Activated CD8-positive, alpha-beta T cell treated with anti-CD3 and anti-CD28 coated beads, Interleukin-2, amount 10 ng/mL, durations not matched to agents 7 days and 5 days (primary cell): ENCODE data around the gene ZC3HAV1L. TPM values are rescaled to one million over a fixed set of nuclear protein-coding genes. Genes with fewer than 3 reads are reported as not detected.

Experiments
- ATAC-seq: fragments of 150-1000 bp; cut with Tn5 transposase; one replicate; pipeline ENCODE4 v1.10.0; 2021; ENCODE audit warnings: moderate library complexity
- CTCF ChIA-PET: fragments of 350-600 bp; sonication (Branson Sonifier 250); formaldehyde crosslinking; loops from one replicate; lab custom pipeline; 2021; ENCODE audit warnings: antibody characterized with exemption; lab: Charles Lee
- POLR2A ChIA-PET: fragments of 350-600 bp; sonication (Branson Sonifier 250); formaldehyde crosslinking; loops from one replicate; lab custom pipeline; 2021; ENCODE audit warnings: antibody characterized with exemption; lab: Charles Lee
- DNase-seq: peaks from one replicate; pipeline ENCODE4 v3.0.0-alpha.2; 2020
- H3K27ac Mint-ChIP-seq: one replicate; pipeline ENCODE4 v1.8.0; 2021; ENCODE audit warnings: mild to moderate bottlenecking, mixed read lengths
- H3K27me3 Mint-ChIP-seq: one replicate; pipeline ENCODE4 v1.8.0; 2021; ENCODE audit warnings: low read depth, mixed read lengths
- H3K36me3 Mint-ChIP-seq: one replicate; pipeline ENCODE4 v1.8.0; 2021; ENCODE audit warnings: low read depth, mixed read lengths
- H3K4me1 Mint-ChIP-seq: one replicate; pipeline ENCODE4 v1.8.0; 2021; ENCODE audit warnings: low read depth, mixed read lengths
- H3K4me3 Mint-ChIP-seq: one replicate; pipeline ENCODE4 v1.8.0; 2021; ENCODE audit warnings: mild to moderate bottlenecking, mixed read lengths
- H3K9me3 Mint-ChIP-seq: one replicate; pipeline ENCODE4 v1.8.0; 2022; ENCODE audit warnings: mixed read lengths; ENCODE audit not compliant: insufficient read depth
- total RNA-seq, 2 experiments: library from RNA; stranded (reverse); gene quantifications; one replicate each; pipeline ENCODE4 v1.2.3, GENCODE V29; 2021

Gene ZC3HAV1L
- total RNA-seq, 2 experiments from 2014 or later: 17.3 to 20.2 TPM

DNA sequence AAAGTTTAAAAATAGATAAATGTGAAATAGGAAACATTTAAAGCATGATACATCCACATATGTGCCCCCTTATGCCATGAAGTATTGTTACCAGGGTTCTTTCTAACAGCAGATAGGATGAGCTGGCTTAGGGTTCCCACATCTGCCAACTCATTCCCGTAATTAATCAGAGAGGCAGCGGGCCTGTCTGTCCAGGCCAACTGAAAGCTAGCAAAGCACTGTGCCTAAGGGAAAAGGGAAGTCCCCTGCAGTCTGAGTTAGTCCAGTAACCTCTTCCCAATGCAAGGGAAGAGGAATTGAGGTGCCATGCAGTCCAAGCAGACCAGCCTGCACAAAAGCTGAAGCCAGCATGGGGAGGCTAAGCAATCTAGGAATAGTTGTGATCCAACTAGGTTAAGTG lies 18.3 kb upstream of the ZC3HAV1L start:
- ChIA-PET POLR2A (interaction anchor here (0.8 kb wide), 1 partner anchor 9 kb away, joined by 3 read pairs; no protein-coding TSS in a partner anchor), CTCF (interaction anchor here (2.5 to 2.9 kb wide), 2 partner anchors 21 to 168 kb away, joined by 12 to 19 read pairs; no protein-coding TSS in a partner anchor)
- Mint-ChIP-seq H3K27me3 (no peaks in the 10 kb centered on the region), H3K9me3 (no peaks in the 10 kb centered on the region), H3K27ac (no peak overlapping the region), H3K36me3 (peaks cover 84% of the 10 kb centered on the region), H3K4me3 (no peak overlapping the region), H3K4me1 (peaks cover 35% of the 10 kb centered on the region)
- DNase-seq (no peak), ATAC-seq (no peak)

DNA sequence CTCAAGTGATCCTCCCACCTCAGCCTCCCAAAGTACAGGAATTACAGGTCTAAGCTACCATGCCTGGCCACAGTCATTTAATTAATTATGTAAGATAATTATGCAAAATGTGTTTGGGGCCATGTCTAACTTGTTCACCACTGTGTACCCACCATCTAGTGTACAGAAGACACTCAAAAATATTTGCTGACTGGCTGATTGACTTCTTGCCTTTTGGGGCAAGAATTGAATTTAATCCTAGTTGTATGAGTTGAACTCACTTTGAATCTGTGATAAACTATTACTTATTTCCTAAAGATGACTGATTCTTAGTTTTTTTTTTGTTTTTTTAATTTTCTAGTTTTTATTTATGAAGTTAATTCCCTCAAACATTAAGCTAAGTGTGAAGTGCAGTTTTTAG lies 15.8 kb upstream of the ZC3HAV1L start:
- H3K4me1 Mint-ChIP-seq: peaks cover 47% of the 10 kb centered on the region
- H3K27me3 Mint-ChIP-seq: no peaks in the 10 kb centered on the region
- H3K9me3 Mint-ChIP-seq: no peaks in the 10 kb centered on the region
- DNase-seq (no peak), ATAC-seq (no peak)
- H3K4me3 Mint-ChIP-seq: no peak overlapping the region
- ChIA-PET CTCF (interaction anchor here (0.8 to 2.9 kb wide), 3 partner anchors 23 to 165 kb away, joined by 4 to 12 read pairs (median 7); no protein-coding TSS in a partner anchor), POLR2A (interaction anchor here (0.6 to 1.8 kb wide), 4 partner anchors 10 to 23 kb away, joined by 3 to 7 read pairs (median 4); no protein-coding TSS in a partner anchor)
- H3K27ac Mint-ChIP-seq: no peak overlapping the region
- peaks cover 90% of the 10 kb centered on the region for H3K36me3 Mint-ChIP-seq

DNA sequence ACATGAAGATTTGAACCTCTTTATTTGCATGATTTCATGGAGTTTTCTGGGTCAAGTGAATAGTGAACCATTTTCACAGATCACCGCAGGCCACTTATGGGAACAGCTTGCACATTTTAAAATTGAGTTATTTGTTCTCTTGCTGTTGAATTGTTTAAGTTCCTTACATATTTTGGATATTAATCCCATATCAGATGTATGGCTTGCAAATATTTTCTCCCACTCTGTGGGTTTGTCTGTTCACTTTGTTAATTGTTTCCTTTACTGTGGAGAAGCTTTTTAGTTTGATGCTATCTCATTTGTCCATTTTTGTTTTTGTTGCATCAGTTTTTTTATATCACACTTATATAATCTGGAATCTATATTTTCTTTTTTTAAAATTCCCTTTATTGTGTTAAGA lies 14.1 kb upstream of the ZC3HAV1L start:
- Mint-ChIP-seq H3K27ac (peak overlapping the region; percentile 35), H3K27me3 (no peaks in the 10 kb centered on the region), H3K36me3 (peaks cover 91% of the 10 kb centered on the region), H3K4me3 (no peak overlapping the region), H3K4me1 (peaks cover 57% of the 10 kb centered on the region), H3K9me3 (no peaks in the 10 kb centered on the region)
- CTCF ChIA-PET: interaction anchor here (0.6 to 2.5 kb wide), 5 partner anchors 9 to 163 kb away, joined by 3 to 9 read pairs (median 4); no protein-coding TSS in a partner anchor
- POLR2A ChIA-PET: interaction anchor here (1.0 to 1.8 kb wide), 3 partner anchors 19 to 25 kb away, joined by 4 to 7 read pairs (median 4); no protein-coding TSS in a partner anchor
- ATAC-seq: no peak
- DNase-seq: no peak

DNA sequence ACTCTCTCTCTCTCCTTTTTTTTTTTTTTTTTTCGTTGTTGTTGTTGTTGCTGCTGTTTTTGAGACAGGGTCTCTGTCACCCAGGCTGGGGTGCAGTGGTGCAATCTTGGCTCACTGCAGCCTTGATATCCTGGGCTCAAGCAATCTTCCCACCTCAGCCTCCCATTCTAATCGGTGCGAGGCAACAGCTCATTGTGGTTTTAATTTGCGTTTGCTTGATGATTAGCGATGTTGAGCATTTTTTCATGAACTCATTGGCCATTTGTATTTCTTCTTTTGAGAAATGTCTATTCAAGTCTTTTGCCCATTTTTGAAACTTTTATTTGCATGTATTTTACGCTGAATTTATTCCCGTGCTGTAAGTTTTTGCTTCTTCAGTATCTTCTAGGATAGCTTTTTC lies 13.3 kb upstream of the ZC3HAV1L start:
- CTCF ChIA-PET: interaction anchor here (1.1 to 2.5 kb wide), 2 partner anchors 26 to 163 kb away, joined by 7 to 9 read pairs; no protein-coding TSS in a partner anchor
- Mint-ChIP-seq H3K27me3 (no peaks in the 10 kb centered on the region), H3K36me3 (peaks cover 91% of the 10 kb centered on the region), H3K9me3 (no peaks in the 10 kb centered on the region), H3K4me1 (peaks cover 66% of the 10 kb centered on the region), H3K4me3 (no peak overlapping the region), H3K27ac (peak overlapping the region; percentile 22)
- ATAC-seq (no peak), DNase-seq (no peak)
- POLR2A ChIA-PET: interaction anchor here (1.0 to 1.2 kb wide), 2 partner anchors 24 to 26 kb away, joined by 4 read pairs; no protein-coding TSS in a partner anchor

DNA sequence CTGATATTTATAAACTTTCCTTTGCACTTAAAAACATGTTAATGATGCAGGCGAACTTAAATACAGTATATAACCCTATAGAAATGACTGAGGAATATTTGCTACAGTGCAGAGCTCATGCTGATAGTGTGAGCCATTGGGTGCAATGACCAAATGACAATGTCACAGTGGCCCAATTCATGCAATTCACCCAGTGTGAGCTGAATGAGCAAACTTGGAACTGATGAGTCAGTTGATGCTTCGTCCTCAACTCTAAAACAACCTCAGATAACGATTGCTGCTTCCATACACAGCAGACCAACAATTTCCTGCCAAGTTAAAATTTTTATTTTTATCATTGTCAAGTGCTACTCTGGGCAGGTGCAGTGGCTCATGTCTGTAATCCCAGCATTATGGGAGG lies 12.1 kb upstream of the ZC3HAV1L start:
- Mint-ChIP-seq H3K36me3 (peaks cover 91% of the 10 kb centered on the region), H3K4me1 (peaks cover 74% of the 10 kb centered on the region), H3K27me3 (no peaks in the 10 kb centered on the region), H3K27ac (peak overlapping the region; percentile 37), H3K9me3 (no peaks in the 10 kb centered on the region), H3K4me3 (no peak overlapping the region)
- ATAC-seq (peak; percentile 11), DNase-seq (no peak)
- ChIA-PET POLR2A (no interaction called here), CTCF (interaction anchor here (1.9 to 2.5 kb wide), 2 partner anchors 27 to 162 kb away, joined by 9 to 11 read pairs; no protein-coding TSS in a partner anchor)

DNA sequence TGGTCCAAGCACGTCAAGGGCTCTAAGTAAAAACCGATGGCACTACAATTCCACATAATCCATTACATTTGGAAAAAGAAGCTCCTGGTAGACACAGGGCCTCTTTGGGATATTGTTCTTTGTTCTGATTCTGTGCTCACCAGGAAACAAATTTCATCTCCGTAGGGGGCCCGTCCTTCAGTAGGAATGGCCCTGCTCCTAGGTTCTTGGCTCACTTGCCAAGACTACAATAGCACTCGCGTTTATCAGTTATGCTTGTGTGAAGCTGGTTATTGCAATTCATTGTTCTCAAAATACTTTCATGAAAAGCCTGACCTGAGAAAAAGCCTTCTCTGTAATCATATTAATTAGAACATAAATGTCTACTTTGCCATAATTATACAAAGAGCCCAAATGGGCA lies 10.3 kb upstream of the ZC3HAV1L start:
- Mint-ChIP-seq H3K4me1 (peaks cover 79% of the 10 kb centered on the region), H3K27me3 (no peaks in the 10 kb centered on the region), H3K9me3 (no peaks in the 10 kb centered on the region), H3K36me3 (peaks cover 90% of the 10 kb centered on the region), H3K27ac (peak overlapping the region; percentile 77), H3K4me3 (no peak overlapping the region)
- ChIA-PET CTCF (interaction anchor here (0.8 to 2.6 kb wide), 8 partner anchors 10 to 160 kb away, joined by 3 to 10 read pairs (median 4); no protein-coding TSS in a partner anchor), POLR2A (no interaction called here)
- ATAC-seq (no peak), DNase-seq (no peak)

DNA sequence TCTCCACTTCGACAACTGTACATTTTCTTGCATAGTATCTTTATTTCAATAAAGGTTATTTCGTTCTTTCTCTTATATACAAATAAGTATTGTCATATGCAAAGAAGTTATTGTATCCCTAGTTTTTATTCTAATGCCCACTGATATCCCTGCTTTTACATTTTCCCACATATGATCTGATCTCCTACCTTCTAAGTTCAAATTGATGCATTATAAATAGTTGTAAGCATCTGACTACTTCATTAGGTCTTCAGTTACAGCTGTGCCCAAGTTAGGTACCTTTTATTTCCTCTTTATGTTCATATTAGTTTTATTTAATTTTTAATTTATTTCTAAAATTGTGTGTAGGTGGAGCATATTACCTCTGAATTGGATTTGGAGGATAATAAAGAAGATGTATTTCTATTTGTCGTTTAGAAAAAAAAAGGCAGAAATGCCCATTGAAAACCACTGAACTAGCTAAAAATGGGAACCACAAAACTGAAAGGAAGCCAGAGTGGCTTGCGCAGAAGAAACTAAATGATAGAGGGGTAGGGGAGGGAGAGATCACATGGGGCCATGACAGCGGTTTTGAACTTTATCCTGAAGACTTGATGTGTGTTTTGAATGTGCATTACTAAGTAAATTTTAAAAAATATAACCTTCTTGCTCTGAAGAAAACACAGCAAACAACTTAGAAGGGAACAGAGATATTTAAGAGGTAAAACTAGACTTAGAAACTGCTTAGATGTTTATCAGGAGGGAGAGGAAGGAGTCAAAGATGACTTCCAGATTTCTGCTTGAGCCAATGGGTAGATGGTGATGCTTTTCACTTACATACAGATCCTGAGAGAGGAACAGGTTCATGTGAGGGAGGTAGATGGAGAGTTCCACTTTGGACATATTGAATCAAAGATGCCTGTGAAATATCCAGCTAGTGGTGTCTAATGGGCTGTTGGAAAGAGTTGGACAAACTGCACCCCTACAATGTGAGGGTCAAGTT lies 9.3 kb upstream of the ZC3HAV1L start:
- Mint-ChIP-seq H3K9me3 (no peaks in the 10 kb centered on the region), H3K27me3 (no peaks in the 10 kb centered on the region), H3K27ac (peak overlapping the region; percentile 79), H3K4me1 (peaks cover 79% of the 10 kb centered on the region), H3K4me3 (peak overlapping the region; percentile 57), H3K36me3 (peaks cover 81% of the 10 kb centered on the region)
- peak; percentile 45 for ATAC-seq
- CTCF ChIA-PET: interaction anchor here (0.6 to 2.6 kb wide), 10 partner anchors 11 to 159 kb away, joined by 3 to 10 read pairs (median 4); no protein-coding TSS in a partner anchor
- POLR2A ChIA-PET: interaction anchor here (0.6 to 1.0 kb wide), 3 partner anchors 9 to 64 kb away, joined by 3 read pairs; partner anchors contain the start of gene KIAA1549
- DNase-seq: peak; percentile 63

DNA sequence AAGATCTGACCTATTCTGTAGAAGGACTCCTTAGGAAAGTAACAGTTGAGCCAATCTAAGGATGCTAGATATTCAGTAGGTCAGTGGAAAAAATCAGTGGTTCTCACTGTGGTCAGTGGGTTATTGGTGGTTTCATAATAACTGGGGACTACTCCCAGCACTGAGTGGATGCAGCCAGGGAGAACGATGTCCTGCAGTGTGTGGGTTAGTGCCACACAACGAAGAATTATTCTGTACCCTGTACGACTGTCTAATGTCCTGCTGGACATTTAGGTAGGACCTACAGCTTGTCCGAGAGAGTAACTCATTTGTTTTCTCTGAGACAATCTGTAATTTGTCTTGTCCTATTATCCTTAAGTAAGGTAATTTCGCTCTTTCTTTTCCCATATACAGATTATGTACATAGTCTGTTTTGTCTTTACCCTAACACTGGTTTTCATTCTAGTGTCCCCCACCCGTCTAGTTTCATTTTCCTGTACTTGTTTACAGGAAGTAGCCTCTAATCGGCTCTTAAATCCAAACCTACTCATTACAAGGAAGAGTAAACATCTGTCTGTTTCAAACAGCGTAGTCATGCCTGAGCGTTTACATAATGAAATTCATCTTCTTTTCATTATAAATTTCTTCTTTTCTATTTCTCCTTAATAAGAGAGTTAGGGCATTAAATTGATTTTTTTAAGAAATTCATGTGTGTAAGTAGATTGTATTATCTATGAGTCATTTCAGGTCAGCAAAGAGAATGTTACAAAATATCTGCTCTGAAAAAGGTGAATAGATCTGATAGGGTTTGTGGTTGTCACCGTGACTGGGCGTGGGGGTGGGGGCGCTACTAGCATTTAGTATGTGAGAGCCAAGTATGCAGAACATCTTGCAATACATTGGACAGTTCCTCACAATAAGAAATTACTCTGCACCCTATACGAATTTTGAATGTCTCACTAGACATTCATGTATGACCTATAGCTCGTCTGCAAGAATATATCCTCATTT lies 8.3 kb upstream of the ZC3HAV1L start:
- H3K9me3 Mint-ChIP-seq: no peaks in the 10 kb centered on the region

DNA sequence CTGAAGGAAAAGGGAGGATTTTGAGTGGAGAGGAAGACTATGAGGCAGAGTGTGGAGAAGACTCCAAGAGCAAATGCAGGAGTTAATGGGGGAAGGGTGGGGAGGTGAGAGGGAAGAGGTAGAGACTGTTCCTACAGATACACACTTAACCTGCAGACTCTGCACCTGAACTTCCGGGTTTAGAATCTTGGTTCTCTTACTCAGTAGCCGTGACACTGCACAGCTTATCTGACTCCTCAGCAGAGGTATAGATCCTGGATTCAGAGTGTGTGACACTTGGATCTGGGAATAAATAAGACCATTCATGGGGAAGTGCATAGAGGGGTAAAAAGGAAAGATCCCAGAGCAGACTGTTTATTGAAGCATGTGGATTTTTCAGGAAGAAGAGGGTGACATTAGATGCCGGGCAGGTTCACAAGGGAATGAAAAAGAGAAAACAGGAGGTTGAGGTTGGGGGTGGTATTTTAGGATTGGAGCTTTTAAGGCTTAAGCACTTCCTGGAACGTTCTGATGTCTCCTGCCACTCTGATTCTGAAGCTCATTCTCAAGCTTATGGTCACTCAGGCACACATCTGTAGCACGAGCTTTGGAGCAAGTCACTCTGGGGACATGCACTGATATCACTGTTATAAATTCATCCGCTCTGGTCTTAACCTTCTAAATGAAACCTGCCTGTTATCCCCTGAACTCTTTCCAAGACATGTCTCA lies 5.7 kb upstream of the ZC3HAV1L start:
- Mint-ChIP-seq H3K36me3 (peaks cover 47% of the 10 kb centered on the region), H3K4me1 (peaks cover 57% of the 10 kb centered on the region), H3K9me3 (no peaks in the 10 kb centered on the region), H3K4me3 (no peak overlapping the region), H3K27me3 (peaks cover 5% of the 10 kb centered on the region), H3K27ac (peak overlapping the region; percentile 48)
- CTCF ChIA-PET: no interaction called here
- POLR2A ChIA-PET: interaction anchor here (0.7 to 1.1 kb wide), 3 partner anchors 10 to 28 kb away, joined by 3 read pairs; no protein-coding TSS in a partner anchor
- DNase-seq (peak; percentile 37), ATAC-seq (no peak)

More for the DNA sequence above, 8.3 kb upstream of the ZC3HAV1L start:
- DNase-seq (peak; percentile 75), ATAC-seq (peak; percentile 53)
- peak overlapping the region; percentile 57 for H3K4me3 Mint-ChIP-seq
- CTCF ChIA-PET: interaction anchor here (0.6 to 2.6 kb wide), 8 partner anchors 10 to 158 kb away, joined by 3 to 10 read pairs (median 4); no protein-coding TSS in a partner anchor
- peak overlapping the region; percentile 76 for H3K27ac Mint-ChIP-seq
- no peaks in the 10 kb centered on the region for H3K27me3 Mint-ChIP-seq
- H3K4me1 Mint-ChIP-seq: peaks cover 69% of the 10 kb centered on the region
- POLR2A ChIA-PET: interaction anchor here (0.8 to 1.1 kb wide), 3 partner anchors 9 to 27 kb away, joined by 3 to 4 read pairs (median 3); no protein-coding TSS in a partner anchor
- peaks cover 71% of the 10 kb centered on the region for H3K36me3 Mint-ChIP-seq

DNA sequence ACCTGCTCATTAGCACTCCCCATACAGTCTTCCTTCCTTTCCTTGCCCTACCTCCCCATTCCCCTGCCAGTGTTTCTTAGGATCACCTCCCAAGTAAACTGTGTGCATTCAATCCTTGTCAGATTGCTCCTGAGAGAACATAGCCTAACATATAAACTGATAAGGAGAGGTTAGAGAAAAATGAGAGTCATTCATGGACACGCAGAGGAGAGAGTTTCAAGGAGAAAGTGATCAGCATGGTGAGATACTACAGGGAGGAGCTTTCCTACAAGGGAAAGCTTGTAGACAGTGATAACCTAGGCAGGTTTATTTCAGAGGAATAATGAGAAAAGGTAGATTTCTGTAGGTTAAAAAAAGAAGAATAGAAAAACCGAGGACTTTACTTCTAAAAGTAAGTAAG lies 2.8 kb upstream of the ZC3HAV1L start:
- no peak overlapping the region for H3K27ac Mint-ChIP-seq
- no peaks in the 10 kb centered on the region for H3K9me3 Mint-ChIP-seq
- ATAC-seq: no peak
- ChIA-PET POLR2A (no interaction called here), CTCF (no interaction called here)
- H3K27me3 Mint-ChIP-seq: peaks cover 5% of the 10 kb centered on the region
- DNase-seq: no peak
- peaks cover 49% of the 10 kb centered on the region for H3K4me1 Mint-ChIP-seq
- peaks cover 29% of the 10 kb centered on the region for H3K36me3 Mint-ChIP-seq
- no peak overlapping the region for H3K4me3 Mint-ChIP-seq
